GM08714 (cell line): ENCODE results near the gene TAS2R50.
"Not testable (repeated sequence)": the region's sequence is repeated elsewhere in the genome, so short reads cannot be mapped to it uniquely, and the experiment has no call there.

Experiments used
- H3K4me3 ChIP-seq: fragments of 200-500 bp; sonication (Bioruptor generic); 2 replicates; pipeline ENCODE4 v1.5.1; 2014; ENCODE audit warnings: mild to moderate bottlenecking, low read length, inconsistent platforms
- ZNF274 ChIP-seq: IDR thresholded peaks from 2 replicates; pipeline ENCODE4 v1.6.1; 2012; ENCODE audit warnings: mild to moderate bottlenecking, low read depth, low read length

The TAS2R50 gene

GRCh38 chr12:10986812-10987211, at the start of gene TAS2R50:
TAS2R50 (minus strand) TSS chr12:10986912; CDS start chr12:10986860, 52 bp downstream.
- H3K4me3 ChIP-seq = no peak within 1 kb of the TSS
- TF ChIP-seq ZNF274 = no peak

- not testable (repeated sequence) for H3K4me3 ChIP-seq
These were observed 47.2 kb upstream of the TAS2R50 start for GRCh38 chr12:11033959-11034358.

GRCh38 chr12:11031307-11031706, 44.6 kb upstream of the TAS2R50 start, which contains the start of gene TAS2R31:
TAS2R31 (minus strand) TSS chr12:11031407; CDS start chr12:11031335, 72 bp downstream.
- H3K4me3 ChIP-seq = no peak within 1 kb of the TSS
- TF ChIP-seq ZNF274 = no peak

GRCh38 chr12:11026118-11026517, 39.4 kb upstream of the TAS2R50 start:
- TF ChIP-seq ZNF274 = no peak
- no peak overlapping the region for H3K4me3 ChIP-seq

GRCh38 chr12:11023387-11023786, 36.7 kb upstream of the TAS2R50 start:
- no peak overlapping the region for H3K4me3 ChIP-seq
- no peak for TF ChIP-seq ZNF274

DNA sequence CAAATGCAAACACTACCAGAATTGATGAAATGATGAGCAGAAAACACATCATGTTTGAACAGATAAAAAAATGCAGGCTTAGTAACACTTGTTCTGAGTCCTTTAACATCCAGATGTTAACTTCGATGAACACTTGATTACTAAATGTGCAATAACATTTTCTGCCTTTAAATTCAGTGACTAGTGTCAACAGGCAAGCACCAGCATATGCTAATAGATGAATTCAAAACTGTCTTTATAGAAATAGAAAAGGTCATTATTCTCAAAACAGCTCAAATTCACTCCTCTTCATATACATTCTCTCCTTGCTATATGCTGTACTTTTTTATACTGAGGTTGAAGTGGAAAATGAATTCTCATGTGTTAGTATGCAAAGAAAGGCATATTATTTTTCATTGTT, 35.8 kb upstream of the TAS2R50 start, which contains the start of gene TAS2R19:
Gene TAS2R19, minus strand, starts transcription at position 101 of the 400 bp plus-strand sequence. Its CDS starts 49 bp downstream, at position 52.
- no peak within 1 kb of the TSS for H3K4me3 ChIP-seq
- no peak for TF ChIP-seq ZNF274

GRCh38 chr12:11016937-11017336, 30.2 kb upstream of the TAS2R50 start:
- no peak for TF ChIP-seq ZNF274
- H3K4me3 ChIP-seq = no peak overlapping the region

GRCh38 chr12:11015775-11016430, 29.2 kb upstream of the TAS2R50 start:
- no peak for TF ChIP-seq ZNF274

GRCh38 chr12:11014234-11014633, 27.5 kb upstream of the TAS2R50 start:
- no peak overlapping the region for H3K4me3 ChIP-seq
- no peak for TF ChIP-seq ZNF274

More at GRCh38 chr12:11015775-11016430, 29.2 kb upstream of the TAS2R50 start:
- no peak overlapping the region for H3K4me3 ChIP-seq

- H3K4me3 ChIP-seq = no peak overlapping the region
- TF ChIP-seq ZNF274 = no peak
These were observed 20.9 kb upstream of the TAS2R50 start for GRCh38 chr12:11007608-11008007.

DNA sequence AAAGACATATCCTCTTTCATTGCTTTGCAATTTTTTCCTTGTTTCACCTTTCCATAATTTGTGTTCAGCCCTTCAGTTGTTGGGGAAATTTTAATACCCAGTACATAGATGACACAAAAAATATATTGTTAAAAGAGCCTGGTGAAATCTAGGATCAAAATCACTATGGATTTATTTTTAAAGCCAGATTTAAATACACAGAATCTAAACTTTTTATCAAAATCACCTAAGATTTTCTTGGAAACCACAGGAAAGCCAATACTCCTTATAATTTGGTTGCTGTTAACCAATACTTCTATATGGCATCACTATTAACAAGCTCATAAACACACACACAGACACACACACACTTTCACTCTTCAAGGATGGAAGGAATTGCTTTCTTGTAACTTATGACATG, 11.5 kb upstream of the TAS2R50 start, which contains the start of gene TAS2R20:
Gene TAS2R20, minus strand, starts transcription at position 101 of the 400 bp plus-strand sequence. CDS start 429 bp downstream, outside the sequence.
- no peak for TF ChIP-seq ZNF274
- H3K4me3 ChIP-seq = no peak within 1 kb of the TSS

DNA sequence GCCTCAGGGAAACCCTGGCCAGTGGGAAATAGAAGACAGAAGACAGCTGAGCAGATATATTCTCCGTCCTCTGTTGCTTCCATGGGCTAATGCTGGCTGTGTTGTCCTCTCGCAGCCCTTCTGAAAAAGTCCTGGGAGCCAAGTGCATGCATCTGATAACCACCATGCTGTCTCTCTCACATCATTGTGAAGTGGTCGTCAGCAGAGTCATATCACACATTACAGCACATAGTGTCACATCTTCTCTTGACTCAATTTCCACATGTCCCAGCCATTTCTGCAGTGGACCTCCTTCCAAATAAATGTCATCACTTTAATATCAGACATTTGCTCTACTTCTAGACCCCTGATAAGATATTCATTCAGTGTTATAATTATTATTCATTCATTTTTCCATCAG, 7.6 kb upstream of the TAS2R50 start:
- no peak for TF ChIP-seq ZNF274
- no peak overlapping the region for H3K4me3 ChIP-seq

DNA sequence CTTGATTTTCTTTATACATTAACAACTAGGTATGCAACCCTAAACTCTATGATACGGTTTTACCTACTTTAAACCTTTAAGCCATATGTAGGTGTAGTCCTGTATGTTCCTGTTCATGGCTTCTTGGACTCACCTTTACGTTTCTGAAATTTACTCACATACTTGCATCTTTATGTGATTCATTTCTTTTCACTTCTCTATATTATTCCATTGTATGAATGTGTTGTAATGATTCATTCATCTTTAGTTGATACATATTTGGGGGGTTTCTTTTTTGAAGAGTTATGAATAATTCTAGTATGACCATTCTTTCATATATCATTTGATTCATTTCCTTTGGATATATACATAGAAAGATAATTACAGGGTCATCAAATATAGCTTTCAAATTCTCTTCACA, 2.4 kb upstream of the TAS2R50 start:
- no peak overlapping the region for H3K4me3 ChIP-seq
- TF ChIP-seq ZNF274 = no peak

DNA sequence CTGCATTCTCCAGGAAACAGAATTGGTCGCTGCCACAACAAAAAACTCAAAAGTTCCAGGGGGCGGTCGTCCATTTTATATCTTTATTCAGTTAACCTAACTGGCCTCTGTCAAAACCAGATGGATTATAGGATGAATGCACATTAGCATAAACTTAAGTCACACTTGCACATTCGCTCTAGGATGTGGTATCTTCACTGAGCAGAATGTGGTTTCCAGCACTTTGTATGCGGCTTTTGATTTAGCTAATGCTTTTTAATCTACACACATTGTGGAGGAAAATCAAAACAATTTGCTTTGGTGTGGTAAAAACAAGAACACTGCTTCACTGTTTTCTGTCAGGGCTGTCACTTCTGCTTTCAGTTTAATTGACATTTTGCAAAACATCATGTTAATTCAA, 4.5 kb downstream of the TAS2R50 start:
- TF ChIP-seq ZNF274 = no peak
- no peak overlapping the region for H3K4me3 ChIP-seq

DNA sequence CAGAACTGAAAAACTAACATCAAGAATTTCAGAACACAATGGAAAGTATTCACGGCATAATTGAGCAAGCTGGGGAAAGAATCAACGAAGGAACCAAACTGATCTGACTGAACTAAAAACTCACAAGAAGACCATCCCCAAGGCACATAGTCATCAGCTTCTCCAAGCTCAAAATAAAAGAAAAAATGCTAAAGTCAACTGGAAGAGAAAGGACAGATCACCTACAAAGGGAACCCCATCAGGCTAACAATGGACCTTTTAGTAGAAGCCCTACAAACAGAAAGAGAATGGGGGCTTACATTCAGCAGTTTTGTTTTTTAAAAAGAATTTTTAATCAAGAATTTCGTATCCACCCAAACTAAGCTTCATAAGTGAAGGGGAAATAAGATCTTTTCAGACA, 11.7 kb downstream of the TAS2R50 start:
- no peak overlapping the region for H3K4me3 ChIP-seq
- TF ChIP-seq ZNF274 = no peak

DNA sequence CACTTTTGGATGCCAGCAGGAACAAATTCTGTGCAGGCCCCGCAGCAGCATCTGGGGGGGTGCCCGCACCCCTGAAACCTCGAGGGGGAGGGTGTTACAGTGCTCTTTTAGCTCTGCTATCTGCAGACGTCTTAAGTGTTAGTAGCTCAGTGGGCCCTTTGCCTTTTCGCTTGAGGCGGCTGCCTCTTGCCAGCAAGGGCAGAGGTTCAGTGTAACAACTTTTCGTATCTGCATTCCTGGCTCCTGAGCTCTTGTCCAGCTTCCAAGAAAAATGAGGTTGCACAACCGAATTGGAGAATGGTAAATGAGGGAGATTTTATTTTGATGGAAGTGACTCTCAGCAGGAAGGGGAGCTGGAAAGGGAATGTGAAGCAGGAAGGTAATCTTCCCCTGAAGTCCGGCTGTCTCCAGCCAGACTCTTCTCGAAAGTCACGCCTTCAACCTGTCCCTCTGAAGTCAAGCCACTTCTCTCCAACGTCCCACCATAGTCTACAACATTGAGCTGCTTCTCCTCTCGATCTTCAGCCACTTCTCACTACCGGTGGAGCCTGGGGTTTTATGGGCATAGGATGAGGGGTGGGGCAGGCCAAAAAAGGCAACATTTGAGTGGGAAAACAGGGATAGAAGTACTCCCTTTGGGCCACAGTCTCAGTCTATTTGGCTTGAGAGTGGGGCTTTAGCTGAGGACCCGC, 17.8 kb downstream of the TAS2R50 start:
- H3K4me3 ChIP-seq = no peak overlapping the region
- no peak for TF ChIP-seq ZNF274
